ACC112 (cell line): ENCODE results near the gene SLC9A9.
"Not testable (repeated sequence)": the region's sequence is repeated elsewhere in the genome, so short reads cannot be mapped to it uniquely, and the experiment has no call there.

Experiments
- H2AFZ ChIP-seq: fragments of 200-600 bp; sonication (generic); one replicate; pipeline ENCODE4 v1.6.0; 2017; ENCODE audit warnings: antibody characterized with exemption, low read length; ENCODE audit not compliant: unreplicated experiment
- H3K27ac ChIP-seq: fragments of 200-600 bp; sonication (generic); 2 replicates; pipeline ENCODE4 v1.5.1; 2014; ENCODE audit warnings: low read depth, mild to moderate bottlenecking, antibody characterized with exemption, low read length, moderate library complexity
- H3K27me3 ChIP-seq: fragments of 200-600 bp; sonication (generic); 2 replicates; pipeline ENCODE4 v1.6.1; 2014; ENCODE audit warnings: mild to moderate bottlenecking, antibody characterized with exemption, low read length, moderate library complexity, mixed read lengths; ENCODE audit not compliant: insufficient read depth
- H3K36me3 ChIP-seq: fragments of 200-600 bp; sonication (generic); 2 replicates; pipeline ENCODE4 v1.6.1; 2016; ENCODE audit warnings: mild to moderate bottlenecking, antibody characterized with exemption, low read length, moderate library complexity, mixed read lengths; ENCODE audit not compliant: insufficient read depth
- H3K4me1 ChIP-seq: fragments of 200-600 bp; sonication (generic); one replicate; pipeline ENCODE4 v1.6.1; 2016; ENCODE audit warnings: low read length, mixed read lengths; ENCODE audit not compliant: insufficient read depth, unreplicated experiment, control insufficient read depth
- H3K4me3 ChIP-seq: fragments of 200-600 bp; sonication (generic); 2 replicates; pipeline ENCODE4 v1.5.1; 2014; ENCODE audit warnings: mild to moderate bottlenecking, low read depth, low read length
- H3K79me2 ChIP-seq: fragments of 200-600 bp; sonication (generic); one replicate; pipeline ENCODE4 v1.6.0; 2016; ENCODE audit warnings: low read length; ENCODE audit not compliant: control insufficient read depth, unreplicated experiment, insufficient read depth

The SLC9A9 gene

GRCh38 chr3:143535994-143536784, 312.1 kb downstream of the SLC9A9 start:
- H3K27ac ChIP-seq: peak overlapping the region; percentile 91
- H2AFZ ChIP-seq: peak overlapping the region; percentile 79
- H3K79me2 ChIP-seq: no peaks in the 10 kb centered on the region
- peaks cover 38% of the 10 kb centered on the region for H3K4me1 ChIP-seq
- no peaks in the 10 kb centered on the region for H3K27me3 ChIP-seq
- H3K36me3 ChIP-seq: no peaks in the 10 kb centered on the region
- H3K4me3 ChIP-seq: peak overlapping the region; percentile 52

- no peaks in the 10 kb centered on the region for H3K79me2 ChIP-seq
- H2AFZ ChIP-seq: no peak overlapping the region
- peaks cover 37% of the 10 kb centered on the region for H3K4me1 ChIP-seq
- H3K36me3 ChIP-seq: no peaks in the 10 kb centered on the region
- no peaks in the 10 kb centered on the region for H3K27me3 ChIP-seq
- H3K4me3 ChIP-seq: no peak overlapping the region
- H3K27ac ChIP-seq: no peak overlapping the region
These were observed 314.9 kb downstream of the SLC9A9 start for GRCh38 chr3:143533391-143533790.

- no peaks in the 10 kb centered on the region for H3K36me3 ChIP-seq
- no peak overlapping the region for H3K4me3 ChIP-seq
- H3K79me2 ChIP-seq: no peaks in the 10 kb centered on the region
- H3K27me3 ChIP-seq: no peaks in the 10 kb centered on the region
- H3K27ac ChIP-seq: no peak overlapping the region
- H3K4me1 ChIP-seq: peaks cover 27% of the 10 kb centered on the region
- H2AFZ ChIP-seq: no peak overlapping the region
These were observed 316.2 kb downstream of the SLC9A9 start for GRCh38 chr3:143532091-143532490.

GRCh38 chr3:143531101-143531500, 317.2 kb downstream of the SLC9A9 start:
- H3K4me1 ChIP-seq: peaks cover 27% of the 10 kb centered on the region
- no peaks in the 10 kb centered on the region for H3K79me2 ChIP-seq
- no peak overlapping the region for H3K27ac ChIP-seq
- no peaks in the 10 kb centered on the region for H3K27me3 ChIP-seq
- H3K4me3 ChIP-seq: no peak overlapping the region
- H2AFZ ChIP-seq: no peak overlapping the region
- H3K36me3 ChIP-seq: no peaks in the 10 kb centered on the region

- Histone ChIP-seq H3K4me1 (peaks cover 34% of the 10 kb centered on the region), H3K27me3 (no peaks in the 10 kb centered on the region), H3K36me3 (no peaks in the 10 kb centered on the region), H3K79me2 (no peaks in the 10 kb centered on the region), H2AFZ (no peak overlapping the region), H3K4me3 (no peak overlapping the region), H3K27ac (peak overlapping the region; percentile 83)
These were observed 318.5 kb downstream of the SLC9A9 start for GRCh38 chr3:143529798-143530197.

GRCh38 chr3:143529018-143529478, 319.2 kb downstream of the SLC9A9 start:
- H3K36me3 ChIP-seq: no peaks in the 10 kb centered on the region
- H3K27ac ChIP-seq: peak overlapping the region; percentile 83
- H3K27me3 ChIP-seq: no peaks in the 10 kb centered on the region
- no peaks in the 10 kb centered on the region for H3K79me2 ChIP-seq
- H2AFZ ChIP-seq: peak overlapping the region; percentile 4
- no peak overlapping the region for H3K4me3 ChIP-seq
- peaks cover 39% of the 10 kb centered on the region for H3K4me1 ChIP-seq

- Histone ChIP-seq H2AFZ (peak overlapping the region; percentile 73), H3K79me2 (no peaks in the 10 kb centered on the region), H3K4me1 (peaks cover 39% of the 10 kb centered on the region), H3K27me3 (no peaks in the 10 kb centered on the region), H3K36me3 (no peaks in the 10 kb centered on the region), H3K27ac (peak overlapping the region; percentile 88), H3K4me3 (no peak overlapping the region)
These were observed 322.2 kb downstream of the SLC9A9 start for GRCh38 chr3:143526011-143526545.

- Histone ChIP-seq H3K27me3 (no peaks in the 10 kb centered on the region), H3K36me3 (no peaks in the 10 kb centered on the region), H3K79me2 (no peaks in the 10 kb centered on the region), H2AFZ (peak overlapping the region; percentile 29), H3K27ac (peak overlapping the region; percentile 88), H3K4me1 (peaks cover 39% of the 10 kb centered on the region), H3K4me3 (no peak overlapping the region)
These were observed 322.9 kb downstream of the SLC9A9 start for GRCh38 chr3:143525408-143525807.

GRCh38 chr3:143521803-143522202, 326.5 kb downstream of the SLC9A9 start:
- Histone ChIP-seq H2AFZ (no peak overlapping the region), H3K4me3 (no peak overlapping the region), H3K27ac (no peak overlapping the region), H3K27me3 (no peaks in the 10 kb centered on the region), H3K36me3 (no peaks in the 10 kb centered on the region), H3K79me2 (no peaks in the 10 kb centered on the region), H3K4me1 (peaks cover 24% of the 10 kb centered on the region)

GRCh38 chr3:143517131-143517530, 331.1 kb downstream of the SLC9A9 start:
- H3K36me3 ChIP-seq, H3K27ac ChIP-seq, H3K4me1 ChIP-seq, H3K27me3 ChIP-seq, H2AFZ ChIP-seq, H3K79me2 ChIP-seq, H3K4me3 ChIP-seq: not testable (repeated sequence)

- no peaks in the 10 kb centered on the region for H3K27me3 ChIP-seq
- H3K79me2 ChIP-seq: no peaks in the 10 kb centered on the region
- H3K27ac ChIP-seq: no peak overlapping the region
- no peaks in the 10 kb centered on the region for H3K36me3 ChIP-seq
- no peak overlapping the region for H2AFZ ChIP-seq
- no peak overlapping the region for H3K4me3 ChIP-seq
- H3K4me1 ChIP-seq: peaks cover 3% of the 10 kb centered on the region
These were observed 333.4 kb downstream of the SLC9A9 start for GRCh38 chr3:143514874-143515273.
